ENCODE data around the gene EFL1.

DNA sequence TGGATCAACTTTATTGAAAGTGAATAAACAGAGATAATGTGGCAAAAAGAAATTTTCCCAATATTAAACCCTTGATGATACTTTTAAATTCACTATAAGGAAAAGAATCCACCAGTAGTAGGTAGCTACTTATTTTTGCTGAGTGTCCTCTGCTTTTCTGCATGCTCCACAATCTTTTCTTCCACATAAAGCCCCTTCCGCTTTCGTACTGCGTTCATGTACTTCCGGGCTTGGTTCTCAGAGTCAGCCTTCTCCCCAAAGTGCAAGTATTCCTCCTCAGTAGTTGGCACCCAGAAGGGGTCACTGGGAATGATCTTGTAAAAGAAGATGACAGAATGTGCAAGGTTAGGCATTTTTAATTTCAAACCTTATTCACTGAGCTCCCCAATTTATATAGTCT, 132.3 kb downstream of the EFL1 start:
- no peak for TF ChIP-seq EZH2phosphoT487 (IDR thresholded peaks at IDR 0.05; ENCODE audit: borderline replicate concordance, low read depth)
- TF ChIP-seq, protein P1, sequence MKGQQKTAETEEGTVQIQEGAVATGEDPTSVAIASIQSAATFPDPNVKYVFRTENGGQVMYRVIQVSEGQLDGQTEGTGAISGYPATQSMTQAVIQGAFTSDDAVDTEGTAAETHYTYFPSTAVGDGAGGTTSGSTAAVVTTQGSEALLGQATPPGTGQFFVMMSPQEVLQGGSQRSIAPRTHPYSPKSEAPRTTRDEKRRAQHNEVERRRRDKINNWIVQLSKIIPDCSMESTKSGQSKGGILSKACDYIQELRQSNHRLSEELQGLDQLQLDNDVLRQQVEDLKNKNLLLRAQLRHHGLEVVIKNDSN (IDR thresholded peaks at IDR 0.05; ENCODE audit: borderline replicate concordance, low read depth): no peak
